ENCODE data around the gene PAH. TPM values are rescaled to one million over a fixed set of nuclear protein-coding genes. Genes with fewer than 3 reads are reported as not detected.

The PAH gene
- total RNA-seq (8.7 TPM), polyA plus RNA-seq (ENCODE audit: insufficient read depth, low read depth, low replicate concordance) (193 TPM)
- long read RNA-seq, donor 1, partial matches to known transcripts, result 6 of 9 reads
- long read RNA-seq, donor 1, other reads (novel, unspliced or antisense), result 0 of 9 reads
- long read RNA-seq, donor 2, full-length matches to known transcripts, result 12 of 12 reads
- long read RNA-seq, donor 2, partial matches to known transcripts, result 0 of 12 reads
- long read RNA-seq, donor 2, other reads (novel, unspliced or antisense), result 0 of 12 reads
- long read RNA-seq, donor 3, full-length matches to known transcripts, result 11 of 11 reads
- long read RNA-seq, donor 3, partial matches to known transcripts, result 0 of 11 reads
- long read RNA-seq, donor 3, other reads (novel, unspliced or antisense), result 0 of 11 reads
- long read RNA-seq, donor 4, full-length matches to known transcripts, result 5 of 5 reads
- long read RNA-seq, donor 4, partial matches to known transcripts, result 0 of 5 reads
- long read RNA-seq, donor 4, other reads (novel, unspliced or antisense), result 0 of 5 reads
- long read RNA-seq, donor 5, result 0 reads
- long read RNA-seq, donor 6, full-length matches to known transcripts, result 12 of 19 reads
- long read RNA-seq, donor 6, partial matches to known transcripts, result 7 of 19 reads
- long read RNA-seq, donor 6, other reads (novel, unspliced or antisense), result 0 of 19 reads
- long read RNA-seq, donor 7, full-length matches to known transcripts, result 2 of 5 reads
- long read RNA-seq, donor 7, partial matches to known transcripts, result 2 of 5 reads
- long read RNA-seq, donor 7, other reads (novel, unspliced or antisense), result 1 of 5 reads
- long read RNA-seq, donor 8, full-length matches to known transcripts, result 1 of 1 reads
- long read RNA-seq, donor 8, partial matches to known transcripts, result 0 of 1 reads
- long read RNA-seq, donor 8, other reads (novel, unspliced or antisense), result 0 of 1 reads
- long read RNA-seq, donor 9, partial matches to known transcripts, result 0 of 1 reads
- long read RNA-seq, donor 9, other reads (novel, unspliced or antisense), result 0 of 1 reads
- long read RNA-seq, donor 10, full-length matches to known transcripts, result 8 of 22 reads
- long read RNA-seq, donor 10, partial matches to known transcripts, result 14 of 22 reads
- long read RNA-seq, donor 10, other reads (novel, unspliced or antisense), result 0 of 22 reads

DNA sequence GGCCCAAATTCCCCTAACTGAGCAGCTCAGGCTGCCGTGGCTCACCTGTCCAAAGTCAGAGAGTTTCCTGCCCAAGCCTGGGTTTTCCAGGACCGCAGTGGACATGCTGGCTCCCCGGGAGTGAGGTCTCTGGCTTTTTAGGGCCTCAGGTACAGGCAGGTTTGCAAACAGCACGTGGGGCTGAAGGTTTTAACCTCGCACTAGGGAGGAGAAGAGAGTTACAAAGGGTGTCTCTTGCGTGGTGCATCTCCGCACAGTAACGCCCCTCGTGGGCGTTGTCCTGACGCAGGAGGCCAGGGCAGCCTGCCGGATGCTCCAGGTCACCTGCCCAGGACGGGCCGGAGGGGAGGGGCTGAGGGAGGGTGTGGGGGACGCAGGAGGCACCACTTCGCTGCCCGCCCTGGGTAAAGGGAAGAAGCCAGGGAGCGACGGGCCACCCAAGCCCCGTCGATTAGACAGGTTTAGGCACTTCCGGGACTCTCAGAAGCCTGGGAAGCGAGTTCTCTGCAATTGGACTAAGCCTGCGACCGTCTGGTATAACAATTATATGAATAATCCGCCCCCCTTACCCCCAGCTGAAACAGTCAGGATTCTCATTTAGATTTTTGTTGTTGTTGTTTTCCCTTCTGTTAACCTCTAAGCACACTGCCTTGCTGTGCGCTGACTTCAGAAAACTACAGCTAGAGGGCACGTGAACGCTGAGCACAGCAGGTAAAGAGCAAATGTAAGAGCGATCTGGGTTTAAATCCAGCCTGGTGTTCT, at the start of gene PAH:
Gene PAH (minus strand): TSS at position 219 of the 762 bp plus-strand sequence. CDS start 114 bp downstream, at position 105.
- Histone ChIP-seq H3K27ac (ENCODE audit: low read depth in 2 of 2, low read length in 2 of 2) (peak within 1 kb of the TSS; percentile 48 to 81), H3K9me3 (ENCODE audit: control insufficient read depth in 2 of 3, insufficient read depth in 1 of 3, low read length in 3 of 3) (no peaks in the 10 kb centered on the region), H3K4me3 (ENCODE audit: low read length in 3 of 3) (peak within 1 kb of the TSS in 2 of 3 donors; percentile 54 to 72), H3K36me3 (ENCODE audit: control insufficient read depth in 2 of 3, insufficient read depth in 3 of 3, low read length in 3 of 3) (no peaks in the 10 kb centered on the region), H3K4me1 (ENCODE audit: control insufficient read depth in 2 of 3, insufficient read depth in 2 of 3, low read depth in 1 of 3, low read length in 3 of 3) (peaks cover 0 to 7% (median 0%) of the 10 kb centered on the region in 3 donors), H3K27me3 (ENCODE audit: control insufficient read depth, insufficient read depth, low read length) (no peaks in the 10 kb centered on the region), H3K9ac (ENCODE audit: low read length in 3 of 3) (peak within 1 kb of the TSS in 1 of 3 donors; percentile 31)
- FAIRE-seq (no peak), DNase-seq (peak; percentile 20 to 76 (median 42))
- intact Hi-C loops (cut with DNase I), result no loop called here
- TF ChIP-seq, protein P1, sequence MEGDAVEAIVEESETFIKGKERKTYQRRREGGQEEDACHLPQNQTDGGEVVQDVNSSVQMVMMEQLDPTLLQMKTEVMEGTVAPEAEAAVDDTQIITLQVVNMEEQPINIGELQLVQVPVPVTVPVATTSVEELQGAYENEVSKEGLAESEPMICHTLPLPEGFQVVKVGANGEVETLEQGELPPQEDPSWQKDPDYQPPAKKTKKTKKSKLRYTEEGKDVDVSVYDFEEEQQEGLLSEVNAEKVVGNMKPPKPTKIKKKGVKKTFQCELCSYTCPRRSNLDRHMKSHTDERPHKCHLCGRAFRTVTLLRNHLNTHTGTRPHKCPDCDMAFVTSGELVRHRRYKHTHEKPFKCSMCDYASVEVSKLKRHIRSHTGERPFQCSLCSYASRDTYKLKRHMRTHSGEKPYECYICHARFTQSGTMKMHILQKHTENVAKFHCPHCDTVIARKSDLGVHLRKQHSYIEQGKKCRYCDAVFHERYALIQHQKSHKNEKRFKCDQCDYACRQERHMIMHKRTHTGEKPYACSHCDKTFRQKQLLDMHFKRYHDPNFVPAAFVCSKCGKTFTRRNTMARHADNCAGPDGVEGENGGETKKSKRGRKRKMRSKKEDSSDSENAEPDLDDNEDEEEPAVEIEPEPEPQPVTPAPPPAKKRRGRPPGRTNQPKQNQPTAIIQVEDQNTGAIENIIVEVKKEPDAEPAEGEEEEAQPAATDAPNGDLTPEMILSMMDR (IDR thresholded peaks at IDR 0.05; ENCODE audit: borderline replicate concordance, extremely low read depth, insufficient read depth), result no peak

DNA sequence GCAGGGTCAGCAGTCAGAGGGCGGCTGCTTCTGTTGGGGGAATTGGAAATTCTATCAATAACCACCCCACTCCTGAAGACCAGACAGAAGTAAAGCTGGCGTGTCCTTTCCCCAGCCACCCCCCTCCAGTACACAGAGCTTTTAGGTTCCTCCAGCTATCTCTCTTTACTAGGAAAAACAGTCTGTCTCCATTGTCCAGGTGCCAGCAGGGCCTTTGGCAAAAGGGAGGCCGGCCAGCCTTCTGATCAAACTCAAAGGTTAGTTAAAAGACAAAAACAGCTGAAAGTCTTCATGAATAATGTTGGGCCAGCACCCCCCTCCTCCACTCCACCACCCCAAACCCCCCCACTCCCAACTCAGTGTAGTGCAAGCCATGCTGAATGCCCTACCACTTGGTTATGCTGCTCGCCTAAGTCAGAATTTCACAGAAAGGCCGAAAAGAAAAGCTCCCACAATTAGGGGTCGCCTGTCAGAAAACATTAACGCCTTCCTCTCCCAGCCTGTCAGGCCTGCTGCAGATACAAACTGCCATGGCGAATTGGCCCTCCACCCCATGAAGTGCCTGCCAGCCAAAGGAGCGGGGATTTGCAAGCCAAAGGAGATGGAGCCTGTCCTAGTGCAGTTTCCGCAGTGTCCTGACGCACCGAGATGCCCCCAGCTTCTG, 49.3 kb upstream of the PAH start:
- peaks cover 0 to 10% (median 7%) of the 10 kb centered on the region in 3 donors for H3K9me3 ChIP-seq (ENCODE audit: control insufficient read depth in 2 of 3, insufficient read depth in 1 of 3, low read length in 3 of 3)
- TF ChIP-seq, protein P1 (IDR thresholded peaks at IDR 0.05; ENCODE audit: borderline replicate concordance, extremely low read depth, insufficient read depth), result no peak
- H3K36me3 ChIP-seq (ENCODE audit: control insufficient read depth in 2 of 3, insufficient read depth in 3 of 3, low read length in 3 of 3), result no peaks in the 10 kb centered on the region
- H3K9ac ChIP-seq (ENCODE audit: low read length in 3 of 3), result no peak overlapping the region
- H3K27ac ChIP-seq (ENCODE audit: low read depth in 2 of 2, low read length in 2 of 2), result no peak overlapping the region
- intact Hi-C loops (cut with DNase I), result no loop called here
- FAIRE-seq (no peak), DNase-seq (no peak)
- H3K4me1 ChIP-seq (ENCODE audit: control insufficient read depth in 2 of 3, insufficient read depth in 2 of 3, low read depth in 1 of 3, low read length in 3 of 3), result peaks cover 0 to 2% (median 0%) of the 10 kb centered on the region in 3 donors
- H3K27me3 ChIP-seq (ENCODE audit: control insufficient read depth, insufficient read depth, low read length), result peaks cover 56% of the 10 kb centered on the region
- H3K4me3 ChIP-seq (ENCODE audit: low read length in 3 of 3), result no peak overlapping the region
